Activated T-helper 2 cell treated with anti-CD3 and anti-CD28 coated beads, Interferon-gamma antibody, Interleukin-2, Interleukin-4, amounts not matched to agents 10 μg/mL and 5 μg/mL and 100 μg/mL, durations not matched to agents 14 hours and 24 hours and 36 hours (primary cell): ENCODE measurements around the gene LPCAT1. TPM values are rescaled to one million over a fixed set of nuclear protein-coding genes. Genes with fewer than 3 reads are reported as not detected.
"Not testable (repeated sequence)": the region's sequence is repeated elsewhere in the genome, so short reads cannot be mapped to it uniquely, and the experiment has no call there.

ENCODE experiments used
- DNase-seq: peaks from one replicate; pipeline ENCODE4 v3.0.0; 2021; ENCODE audit warnings: low spot score
- H3K27ac Mint-ChIP-seq: one replicate; pipeline ENCODE4 v1.8.0; 2021; ENCODE audit warnings: mixed read lengths
- H3K27me3 Mint-ChIP-seq: one replicate; pipeline ENCODE4 v1.8.0; 2021; ENCODE audit warnings: low read depth, mixed read lengths
- H3K36me3 Mint-ChIP-seq: one replicate; pipeline ENCODE4 v1.8.0; 2021; ENCODE audit warnings: low read depth, mixed read lengths
- H3K4me1 Mint-ChIP-seq: one replicate; pipeline ENCODE4 v1.8.0; 2021; ENCODE audit warnings: low read depth, mixed read lengths
- H3K4me3 Mint-ChIP-seq: one replicate; pipeline ENCODE4 v1.8.0; 2021; ENCODE audit warnings: low read depth, mild to moderate bottlenecking, moderate library complexity, mixed read lengths
- H3K9me3 Mint-ChIP-seq: one replicate; pipeline ENCODE4 v1.8.0; 2021; ENCODE audit warnings: mixed read lengths
- intact Hi-C: fragments of 100-400 bp; cut with micrococcal nuclease; formaldehyde crosslinking; loops from one replicate; pipeline ENCODE4 v1.15.1; 2023
- total RNA-seq: library from RNA; stranded (reverse); gene quantifications from 2 replicates; pipeline ENCODE4 v1.2.3, GENCODE V29; 2022

Gene LPCAT1
- total RNA-seq, 1 donor from 2014 or later, result 78.4 TPM

DNA sequence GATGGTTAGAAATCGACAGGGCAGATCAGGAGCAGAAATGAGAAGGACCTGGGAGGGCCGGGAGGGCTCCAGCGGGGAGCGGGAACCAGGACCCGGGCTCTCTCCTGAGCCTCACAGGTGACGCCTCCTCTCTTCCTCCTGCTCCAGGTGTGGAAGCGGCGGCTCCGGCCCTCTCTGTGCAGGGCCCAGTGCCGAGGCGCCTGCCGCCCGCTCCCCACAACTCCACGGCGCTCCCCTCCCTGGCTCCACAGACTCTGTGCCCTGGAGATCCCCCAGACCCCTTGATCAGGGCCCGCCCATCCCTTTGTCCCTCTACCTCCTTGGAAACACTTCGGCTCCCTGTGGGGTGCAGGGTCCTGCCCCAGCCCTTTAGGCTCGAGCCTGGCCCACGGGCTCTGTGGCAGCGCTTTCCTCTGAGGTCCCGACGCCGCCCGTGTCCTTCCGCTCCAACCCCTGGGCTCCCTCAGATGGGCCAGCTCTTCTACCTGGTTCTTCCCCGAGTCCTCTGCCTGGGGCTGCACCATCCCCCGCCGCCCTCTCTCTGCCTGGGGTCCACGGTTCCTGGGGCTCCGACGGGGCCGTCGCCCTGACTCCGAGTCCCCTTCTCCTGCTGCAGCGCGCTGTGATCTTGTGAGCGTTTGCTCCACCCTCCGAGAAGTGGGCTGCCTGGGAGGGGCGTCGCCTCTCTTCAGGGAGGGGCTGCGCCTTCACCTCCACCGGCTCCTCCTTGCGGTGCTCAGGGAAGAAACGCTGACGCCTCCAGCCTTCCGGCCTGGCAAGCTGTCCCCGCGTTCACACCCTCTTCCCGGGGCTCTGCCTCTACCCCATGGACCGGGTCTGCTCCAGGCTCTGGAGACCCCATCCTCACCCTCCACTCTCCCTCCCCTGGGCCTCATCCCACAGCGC is 56.2 kb downstream of the LPCAT1 start:
- no peaks in the 10 kb centered on the region for H3K27me3 Mint-ChIP-seq
- no peak overlapping the region for H3K27ac Mint-ChIP-seq
- peaks cover 47% of the 10 kb centered on the region for H3K36me3 Mint-ChIP-seq
- H3K9me3 Mint-ChIP-seq, result peaks cover 6% of the 10 kb centered on the region
- H3K4me3 Mint-ChIP-seq, result no peak overlapping the region
- H3K4me1 Mint-ChIP-seq, result no peaks in the 10 kb centered on the region
- intact Hi-C loops, result no loop called here
- no peak for DNase-seq

DNA sequence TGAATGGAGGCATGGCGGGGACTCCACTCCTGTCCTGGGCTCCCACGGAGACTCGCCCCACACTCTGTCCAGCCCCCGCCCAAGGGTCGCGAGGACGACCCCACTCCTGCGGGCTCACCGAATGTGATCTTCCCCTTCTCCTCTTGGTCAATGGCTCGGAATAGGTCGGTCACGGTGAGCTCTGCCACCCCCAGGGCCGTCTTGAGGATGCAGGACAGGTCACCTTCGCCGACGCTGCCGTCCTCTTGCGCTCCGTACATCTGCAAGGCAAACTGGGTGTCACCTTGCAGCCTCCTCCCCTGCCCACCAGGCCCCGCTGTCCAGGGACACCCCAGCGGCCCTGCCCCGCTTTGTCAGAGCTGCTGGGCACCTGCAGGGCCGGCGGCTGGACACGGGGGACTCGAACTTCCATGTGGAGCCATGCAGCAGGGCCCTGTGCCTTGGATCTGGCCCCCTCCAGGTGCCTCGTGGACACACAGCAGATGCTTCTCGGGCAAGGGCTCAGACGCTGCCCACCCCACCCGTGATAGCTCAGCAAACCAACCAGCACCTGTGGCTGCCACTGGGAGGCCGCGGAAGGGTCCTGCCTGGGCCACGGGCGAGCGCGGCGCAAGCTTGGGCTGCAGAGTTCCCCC is 57.0 kb downstream of the LPCAT1 start:
- peaks cover 54% of the 10 kb centered on the region for H3K36me3 Mint-ChIP-seq
- intact Hi-C loops, result no loop called here
- no peak for DNase-seq

GRCh38 chr5:1465966-1466471 is 57.7 kb downstream of the LPCAT1 start:
- Mint-ChIP-seq H3K4me3 (no peak overlapping the region), H3K27ac (no peak overlapping the region), H3K4me1 (no peaks in the 10 kb centered on the region), H3K36me3 (peaks cover 61% of the 10 kb centered on the region), H3K9me3 (peaks cover 6% of the 10 kb centered on the region), H3K27me3 (no peaks in the 10 kb centered on the region)
- no peak for DNase-seq
- intact Hi-C loops, result no loop called here

More for the DNA sequence above, 57.0 kb downstream of the LPCAT1 start:
- Mint-ChIP-seq H3K4me1 (no peaks in the 10 kb centered on the region), H3K9me3 (peaks cover 6% of the 10 kb centered on the region), H3K27me3 (no peaks in the 10 kb centered on the region), H3K27ac (no peak overlapping the region), H3K4me3 (no peak overlapping the region)

DNA sequence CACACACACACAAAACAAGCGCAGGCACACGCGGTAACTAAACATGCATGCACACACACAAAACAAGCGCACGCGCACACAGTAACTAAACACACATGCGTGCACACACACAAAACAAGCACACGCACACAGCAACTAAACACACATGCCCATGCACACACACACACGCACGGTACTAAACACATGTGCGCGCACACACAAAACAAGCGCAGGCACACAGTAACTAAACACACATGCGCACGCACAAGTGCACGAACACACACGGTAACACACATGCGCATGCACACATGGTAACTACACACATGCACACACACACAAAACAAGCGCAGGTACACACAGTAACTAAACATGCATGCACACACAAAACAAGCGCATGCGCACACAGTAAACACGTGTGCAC is 58.6 kb downstream of the LPCAT1 start:
- no peak for DNase-seq
- H3K27me3 Mint-ChIP-seq, result no peaks in the 10 kb centered on the region
- H3K27ac Mint-ChIP-seq, result no peak overlapping the region
- intact Hi-C loops, result no loop called here
- no peaks in the 10 kb centered on the region for H3K4me1 Mint-ChIP-seq
- no peak overlapping the region for H3K4me3 Mint-ChIP-seq
- H3K36me3 Mint-ChIP-seq, result peaks cover 68% of the 10 kb centered on the region
- H3K9me3 Mint-ChIP-seq, result peaks cover 6% of the 10 kb centered on the region

- no peak for DNase-seq
- intact Hi-C loops, result no loop called here
- Mint-ChIP-seq H3K36me3 (peaks cover 72% of the 10 kb centered on the region), H3K9me3 (peaks cover 6% of the 10 kb centered on the region), H3K4me3 (no peak overlapping the region), H3K4me1 (no peaks in the 10 kb centered on the region), H3K27ac (no peak overlapping the region), H3K27me3 (no peaks in the 10 kb centered on the region)
Observed at GRCh38 chr5:1464511-1464910, 59.2 kb downstream of the LPCAT1 start.

DNA sequence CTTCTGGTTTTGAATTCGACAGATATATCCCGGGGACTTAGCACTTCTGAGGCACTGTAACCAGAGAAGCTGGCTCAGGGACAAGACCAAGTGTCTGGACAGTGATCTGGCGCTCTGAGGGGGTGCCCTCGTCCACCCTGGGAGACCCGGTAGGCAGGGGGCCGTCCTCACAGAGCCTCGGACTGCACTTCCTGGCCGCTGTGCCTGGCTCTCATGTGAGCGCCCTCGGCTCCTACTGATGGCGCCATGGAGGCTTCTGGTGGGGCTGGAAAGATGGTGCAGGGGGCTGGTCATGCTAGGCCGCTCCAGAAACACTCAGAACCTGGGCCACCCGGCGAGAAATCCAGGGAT is 59.7 kb downstream of the LPCAT1 start:
- H3K27ac Mint-ChIP-seq, result no peak overlapping the region
- intact Hi-C loops, result no loop called here
- peaks cover 6% of the 10 kb centered on the region for H3K9me3 Mint-ChIP-seq
- H3K4me1 Mint-ChIP-seq, result no peaks in the 10 kb centered on the region
- H3K36me3 Mint-ChIP-seq, result peaks cover 72% of the 10 kb centered on the region
- no peak overlapping the region for H3K4me3 Mint-ChIP-seq
- no peaks in the 10 kb centered on the region for H3K27me3 Mint-ChIP-seq
- DNase-seq, result no peak

GRCh38 chr5:1463326-1464095 is 60.2 kb downstream of the LPCAT1 start:
- Mint-ChIP-seq H3K36me3 (peaks cover 72% of the 10 kb centered on the region), H3K27me3 (no peaks in the 10 kb centered on the region), H3K4me3 (no peak overlapping the region), H3K9me3 (peaks cover 7% of the 10 kb centered on the region), H3K27ac (no peak overlapping the region), H3K4me1 (no peaks in the 10 kb centered on the region)
- intact Hi-C loops, result no loop called here
- DNase-seq, result no peak

GRCh38 chr5:1462358-1462757 is 61.4 kb downstream of the LPCAT1 start:
- H3K36me3 Mint-ChIP-seq, result peaks cover 67% of the 10 kb centered on the region
- H3K4me3 Mint-ChIP-seq, result no peak overlapping the region
- H3K27me3 Mint-ChIP-seq, result no peaks in the 10 kb centered on the region
- no peak overlapping the region for H3K27ac Mint-ChIP-seq
- DNase-seq, result no peak
- intact Hi-C loops, result no loop called here
- H3K4me1 Mint-ChIP-seq, result no peaks in the 10 kb centered on the region
- H3K9me3 Mint-ChIP-seq, result peaks cover 12% of the 10 kb centered on the region

GRCh38 chr5:1461396-1461795 is 62.4 kb downstream of the LPCAT1 start:
- intact Hi-C loops, result no loop called here
- Mint-ChIP-seq H3K4me1 (no peaks in the 10 kb centered on the region), H3K36me3 (peaks cover 67% of the 10 kb centered on the region), H3K27ac (no peak overlapping the region), H3K9me3 (peaks cover 20% of the 10 kb centered on the region), H3K27me3 (no peaks in the 10 kb centered on the region), H3K4me3 (no peak overlapping the region)
- no peak for DNase-seq

GRCh38 chr5:1460054-1460682 is 63.6 kb downstream of the LPCAT1 start:
- Mint-ChIP-seq H3K27me3 (no peaks in the 10 kb centered on the region), H3K4me3 (no peak overlapping the region), H3K9me3 (peaks cover 25% of the 10 kb centered on the region), H3K27ac (no peak overlapping the region), H3K36me3 (peaks cover 56% of the 10 kb centered on the region), H3K4me1 (no peaks in the 10 kb centered on the region)
- DNase-seq, result no peak
- intact Hi-C loops, result no loop called here

DNA sequence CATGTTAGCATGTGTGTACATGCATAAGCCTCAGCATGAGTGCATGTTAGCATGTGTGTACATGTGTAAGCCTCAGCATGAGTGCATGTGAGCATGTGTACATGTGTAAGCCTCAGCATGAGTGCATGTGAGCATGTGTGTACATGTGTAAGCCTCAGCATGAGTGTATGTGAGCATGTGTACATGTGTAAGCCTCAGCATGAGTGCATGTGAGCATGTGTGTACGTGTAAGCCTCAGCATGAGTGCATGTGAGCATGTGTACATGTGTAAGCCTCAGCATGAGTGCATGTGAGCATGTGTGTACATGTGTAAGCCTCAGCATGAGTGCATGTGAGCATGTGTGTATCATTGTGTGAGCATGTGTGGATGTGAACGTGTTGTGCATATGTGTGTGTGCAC is 64.3 kb downstream of the LPCAT1 start:
- H3K27ac Mint-ChIP-seq, intact Hi-C loops, H3K4me1 Mint-ChIP-seq, H3K27me3 Mint-ChIP-seq, H3K4me3 Mint-ChIP-seq, DNase-seq: not testable (repeated sequence)
- peaks cover 48% of the 10 kb centered on the region for H3K36me3 Mint-ChIP-seq
- H3K9me3 Mint-ChIP-seq, result peaks cover 28% of the 10 kb centered on the region

GRCh38 chr5:1456110-1456881 is 67.5 kb downstream of the LPCAT1 start:
- Mint-ChIP-seq H3K36me3 (peaks cover 24% of the 10 kb centered on the region), H3K9me3 (peaks cover 41% of the 10 kb centered on the region)
- H3K4me3 Mint-ChIP-seq, H3K4me1 Mint-ChIP-seq, DNase-seq, intact Hi-C loops, H3K27me3 Mint-ChIP-seq, H3K27ac Mint-ChIP-seq: not testable (repeated sequence)
